Fibroblast of skin of left biceps (primary cell): ENCODE measurements around the gene PNPLA1.

Source experiments
- DNase-seq, 2 experiments: peaks; one replicate each; pipeline ENCODE4 v3.0.0-alpha.2; 2013; ENCODE audit warnings: low read depth in 2 of 2

Gene PNPLA1

GRCh38 chr6:36315921-36316320 is 46.1 kb downstream of the PNPLA1 start:
- DNase-seq = no peak

- no peak for DNase-seq
These were observed 47.8 kb downstream of the PNPLA1 start for GRCh38 chr6:36317623-36318022.

GRCh38 chr6:36318690-36319435 is 49.0 kb downstream of the PNPLA1 start:
- DNase-seq = no peak

- no peak for DNase-seq
These were observed 49.5 kb downstream of the PNPLA1 start for GRCh38 chr6:36319436-36319762.

GRCh38 chr6:36319821-36320220 is 50.0 kb downstream of the PNPLA1 start:
- no peak for DNase-seq

GRCh38 chr6:36320475-36320874 is 50.6 kb downstream of the PNPLA1 start:
- DNase-seq = no peak

- no peak for DNase-seq
These were observed 52.7 kb downstream of the PNPLA1 start for GRCh38 chr6:36322591-36322990.

GRCh38 chr6:36323062-36323461 is 53.2 kb downstream of the PNPLA1 start:
- no peak for DNase-seq

GRCh38 chr6:36324191-36324590 is 54.3 kb downstream of the PNPLA1 start:
- no peak for DNase-seq

- DNase-seq = no peak
These were observed 54.9 kb downstream of the PNPLA1 start for GRCh38 chr6:36324715-36325114.

GRCh38 chr6:36326356-36326995 is 56.6 kb downstream of the PNPLA1 start:
- no peak for DNase-seq

GRCh38 chr6:36327226-36327918 is 57.5 kb downstream of the PNPLA1 start:
- DNase-seq = no peak

GRCh38 chr6:36327919-36328236 is 58.0 kb downstream of the PNPLA1 start:
- DNase-seq = no peak

- DNase-seq = no peak
These were observed 58.7 kb downstream of the PNPLA1 start for GRCh38 chr6:36328600-36328999.

- DNase-seq = no peak
These were observed 60.0 kb downstream of the PNPLA1 start for GRCh38 chr6:36329798-36330291.

- no peak for DNase-seq
These were observed 60.5 kb downstream of the PNPLA1 start for GRCh38 chr6:36330366-36330765.

GRCh38 chr6:36331381-36331780 is 61.5 kb downstream of the PNPLA1 start:
- DNase-seq = no peak

- DNase-seq = no peak
These were observed 63.5 kb downstream of the PNPLA1 start for GRCh38 chr6:36333171-36333895.

- no peak for DNase-seq
These were observed 64.3 kb downstream of the PNPLA1 start for GRCh38 chr6:36333931-36334725.

- no peak for DNase-seq
These were observed 65.1 kb downstream of the PNPLA1 start for GRCh38 chr6:36334832-36335459.
